ENCODE results near the gene UPK2. TPM values are rescaled to one million over a fixed set of nuclear protein-coding genes. Genes with fewer than 3 reads are reported as not detected.

Gene UPK2
- total and polyA plus RNA-seq, 2 donors (not counting 3 experiments of a cell fraction or from before 2014, with no cell fraction given) = 0.11 TPM; not detected in 1

GRCh38 chr11:118938491-118939403 is 17.4 kb upstream of the UPK2 start:
- H3K4me1 ChIP-seq (ENCODE audit: control insufficient read depth, extremely low read depth, insufficient read depth, low read length) = peaks cover 7% of the 10 kb centered on the region
- no peaks in the 10 kb centered on the region for H3K27me3 ChIP-seq (ENCODE audit: control insufficient read depth in 2 of 2, insufficient read depth in 2 of 2, low read length in 2 of 2)
- no TSS peak for BruUV-seq (replicated peaks)
- no peaks in the 10 kb centered on the region for H3K79me2 ChIP-seq (ENCODE audit: control insufficient read depth, insufficient read depth, low read length)
- dilution Hi-C loops (cut with MboI; ENCODE audit: extremely low pct_ligation_motif_present, low sequenced_read_pairs) (no loop called here), intact Hi-C loops (cut with micrococcal nuclease) (no loop called here)
- FAIRE-seq (no peak), DNase-seq (ENCODE audit: low read depth, low spot score) (no peak)
- no peaks in the 10 kb centered on the region for H3K36me3 ChIP-seq (ENCODE audit: control insufficient read depth in 2 of 2, extremely low read depth in 1 of 2, insufficient read depth in 2 of 2, low read length in 2 of 2)
- no peak overlapping the region for H3K4me3 ChIP-seq (replicated peaks in 1 of 3; ENCODE audit: insufficient read depth in 1 of 3, low read depth in 1 of 3, low read length in 3 of 3)
- H3K4me2 ChIP-seq (ENCODE audit: insufficient read depth, low read length) = no peak overlapping the region
- H3K9me3 ChIP-seq (replicated peaks; ENCODE audit: control insufficient read depth, insufficient read depth, low read length) = no peaks in the 10 kb centered on the region
- H3K27ac ChIP-seq (ENCODE audit: insufficient read depth, low read depth, low read length) = no peak overlapping the region
- ChIA-PET POLR2A (no interaction called here), CTCF (interaction anchor here (0.7 to 1.1 kb wide), 2 partner anchors 8 to 10 kb away, joined by 3 to 6 read pairs; no protein-coding TSS in a partner anchor)
- no peak overlapping the region for H2AFZ ChIP-seq (ENCODE audit: low read depth, low read length)
- no peaks in the 10 kb centered on the region for H3K9me1 ChIP-seq (replicated peaks; ENCODE audit: control insufficient read depth, extremely low read depth, insufficient read depth, low read length)
- no peak overlapping the region for H3K9ac ChIP-seq (replicated peaks; ENCODE audit: extremely low read depth, insufficient read depth, low read length)
- no peaks in the 10 kb centered on the region for H4K20me1 ChIP-seq (replicated peaks; ENCODE audit: control insufficient read depth, extremely low read depth, insufficient read depth, low read length)
- TF ChIP-seq GATA2 (IDR thresholded peaks at IDR 0.05; ENCODE audit: insufficient read depth, insufficient read length, low read depth, low read length) = no peak
- no peak for TF ChIP-seq MYC (IDR thresholded peaks at IDR 0.05; ENCODE audit: low read depth, low read length)
- no peak for TF ChIP-seq MAX (IDR thresholded peaks at IDR 0.05; ENCODE audit: insufficient read depth, insufficient read length)
- TF ChIP-seq CTCF (IDR thresholded peaks at IDR 0.05; ENCODE audit: extremely low read depth in 1 of 2, insufficient read depth in 1 of 2, low read depth in 1 of 2, low read length in 2 of 2) = no peak
- no peak for TF ChIP-seq POLR2A (IDR thresholded peaks at IDR 0.05; ENCODE audit: low read depth, low read length)
- TF ChIP-seq FOS (IDR thresholded peaks at IDR 0.05; ENCODE audit: borderline replicate concordance, insufficient read depth, low read length) = no peak
- no peak for TF ChIP-seq JUN (IDR thresholded peaks at IDR 0.05; ENCODE audit: borderline replicate concordance, insufficient read depth, insufficient read length, low read depth)
- TF ChIP-seq POLR2AphosphoS5 (IDR thresholded peaks at IDR 0.05; ENCODE audit: insufficient read depth, low read depth, low read length) = no peak
- TF ChIP-seq EZH2 (IDR thresholded peaks at IDR 0.05; ENCODE audit: borderline replicate concordance, low read depth, low read length, severe bottlenecking) = no peak
